ENCODE measurements around the gene NXPH1. TPM values are rescaled to one million over a fixed set of nuclear protein-coding genes. Genes with fewer than 3 reads are reported as not detected.
"Not testable (repeated sequence)": the region's sequence is repeated elsewhere in the genome, so short reads cannot be mapped to it uniquely, and the experiment has no call there.

NXPH1 gene
- total RNA-seq, 1 donor from 2014 or later, result not detected

DNA sequence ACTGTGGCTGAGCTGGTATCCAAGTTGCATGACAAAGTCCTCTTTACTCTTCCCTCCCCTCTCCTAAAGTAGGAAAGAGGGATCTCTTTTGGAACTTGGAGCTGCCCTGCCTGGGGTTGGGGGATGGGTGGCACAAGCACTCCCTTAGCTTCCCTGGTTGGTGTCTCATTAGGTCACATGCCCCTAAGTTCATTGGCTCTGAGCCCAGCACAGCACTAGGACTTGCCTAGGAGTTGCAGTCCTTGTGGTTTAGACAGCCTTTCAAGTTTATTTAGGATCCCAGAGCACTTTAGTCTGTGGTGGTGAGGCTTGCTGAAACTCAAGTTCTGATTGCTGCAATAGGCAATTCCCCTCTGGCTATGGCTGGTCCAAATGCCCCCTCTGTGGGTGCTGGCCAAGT is 281.4 kb downstream of the NXPH1 start:
- no peak for DNase-seq (ENCODE audit: low read depth)

DNA sequence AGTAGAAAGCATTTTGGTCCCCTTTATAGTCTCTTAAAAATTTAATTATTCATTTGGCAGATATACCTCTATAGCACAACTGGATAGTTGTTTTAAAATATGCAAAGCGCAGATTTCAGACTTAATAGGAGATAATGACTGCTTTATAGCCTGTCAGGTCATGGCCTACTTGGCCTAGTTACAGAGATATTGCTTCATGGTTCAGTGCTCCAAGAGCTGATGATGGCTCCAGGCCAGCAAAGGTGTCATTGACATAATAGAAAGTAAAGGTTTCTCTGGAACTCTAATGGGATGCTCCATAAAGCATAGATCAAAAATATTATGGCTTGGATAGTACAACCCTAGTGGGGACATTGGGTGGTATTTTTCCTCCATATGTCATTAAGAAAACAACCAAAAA is 285.7 kb downstream of the NXPH1 start:
- no peak for DNase-seq (ENCODE audit: low read depth)

DNA sequence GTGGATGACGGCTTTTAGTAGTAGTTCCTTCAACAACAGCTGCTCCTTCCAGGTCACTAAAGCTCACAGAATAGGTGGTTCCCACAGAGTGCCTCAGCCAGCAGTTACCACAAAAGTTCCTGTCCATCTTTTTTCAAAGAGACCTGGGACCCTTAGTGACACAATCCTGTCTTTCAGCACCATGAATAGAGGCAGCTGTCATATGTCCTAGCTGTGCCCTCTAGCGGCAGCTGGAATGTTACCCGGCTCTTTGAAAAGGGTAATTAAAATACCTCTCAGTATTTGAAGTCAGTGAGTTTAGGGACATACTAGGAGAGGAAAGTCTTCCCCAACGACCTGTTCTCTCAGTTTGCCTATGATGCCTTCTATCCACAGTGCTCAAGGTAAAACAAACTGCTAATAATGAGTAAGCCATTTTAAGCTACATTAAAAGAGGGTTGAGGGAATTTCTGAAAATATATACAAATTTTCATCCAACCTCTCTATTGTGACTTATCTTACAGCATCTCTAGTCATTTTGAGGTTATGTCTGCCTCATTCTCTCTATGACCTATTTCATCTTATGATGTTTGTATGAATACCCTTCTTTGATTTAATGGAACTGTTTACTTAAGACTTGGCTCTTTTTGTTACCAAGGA is 290.8 kb downstream of the NXPH1 start:
- DNase-seq (ENCODE audit: low read depth), result peak; percentile 7

DNA sequence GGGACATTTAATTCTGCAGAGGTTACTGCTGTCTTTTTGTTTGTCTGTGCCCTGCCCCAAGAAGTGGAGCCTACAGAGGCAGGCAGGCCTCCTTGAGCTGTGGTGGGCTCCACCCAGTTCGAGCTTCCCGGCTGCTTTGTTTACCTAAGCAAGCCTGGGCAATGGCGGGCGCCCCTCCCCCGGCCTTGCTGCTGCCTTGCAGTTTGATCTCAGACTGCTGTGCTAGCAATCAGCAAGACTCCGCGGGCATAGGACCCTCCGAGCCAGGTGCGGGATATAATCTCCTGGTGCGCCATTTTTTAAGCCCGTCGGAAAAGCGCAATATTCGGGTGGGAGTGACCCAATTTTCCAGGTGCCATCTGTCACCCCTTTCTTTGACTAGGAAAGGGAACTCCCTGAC is 298.3 kb downstream of the NXPH1 start:
- not testable (repeated sequence) for DNase-seq (ENCODE audit: low read depth)

DNA sequence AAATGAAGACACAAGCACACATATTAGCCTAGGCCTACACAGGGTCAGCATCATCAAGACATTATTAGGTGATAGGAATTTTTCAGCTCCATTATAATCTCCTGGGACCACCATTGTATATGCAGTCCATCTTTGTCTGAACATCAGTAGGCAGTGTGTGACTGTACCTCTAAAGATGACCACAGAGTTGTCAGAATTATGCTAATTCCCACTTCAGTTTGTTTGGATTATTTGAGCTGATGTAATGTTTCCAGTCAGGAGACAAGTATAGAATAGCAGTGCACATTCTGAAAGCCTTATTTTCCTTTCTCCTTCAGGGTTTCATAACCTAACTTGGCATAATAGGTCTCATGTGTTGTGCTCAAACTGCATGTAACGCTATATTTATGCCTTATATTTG is 306.4 kb downstream of the NXPH1 start:
- DNase-seq (ENCODE audit: low read depth), result no peak

DNA sequence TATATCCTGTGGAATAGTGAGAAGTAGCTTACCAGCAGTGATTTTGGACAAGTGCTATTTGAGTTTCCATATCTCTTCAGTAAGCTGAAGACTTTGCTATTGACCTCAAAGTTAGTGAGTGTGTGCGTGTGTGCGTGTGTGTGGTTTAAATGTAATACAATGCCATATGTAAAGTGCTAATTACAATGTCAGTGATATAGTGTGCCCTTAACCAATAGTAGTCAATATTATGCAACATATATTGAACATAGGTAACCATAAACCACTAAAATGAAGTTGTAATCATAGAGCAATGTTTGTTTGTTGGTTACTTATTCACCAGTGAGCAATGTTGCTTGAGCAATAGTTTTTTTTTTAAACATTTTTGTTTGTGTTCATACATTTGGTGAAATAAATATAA is 309.4 kb downstream of the NXPH1 start:
- DNase-seq (ENCODE audit: low read depth), result no peak

DNA sequence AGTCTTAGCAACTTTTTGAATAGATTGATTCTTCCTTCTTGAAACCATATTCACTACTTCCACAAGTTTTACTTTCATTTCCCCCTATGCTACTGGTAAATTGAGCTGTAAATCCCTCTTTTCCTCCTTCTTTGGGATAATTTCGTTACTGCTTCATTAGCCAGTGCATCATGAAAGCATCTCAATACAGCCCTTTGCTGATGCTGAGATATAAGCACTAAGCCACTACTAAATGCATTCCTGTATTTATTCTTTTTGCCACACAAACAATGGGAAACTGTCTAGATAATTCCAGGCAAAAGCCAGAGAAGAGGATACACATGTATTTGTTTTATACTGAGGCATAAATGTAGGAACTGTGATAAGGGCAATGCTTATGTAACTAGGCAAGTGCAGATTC is 313.9 kb downstream of the NXPH1 start:
- DNase-seq (ENCODE audit: low read depth), result no peak

DNA sequence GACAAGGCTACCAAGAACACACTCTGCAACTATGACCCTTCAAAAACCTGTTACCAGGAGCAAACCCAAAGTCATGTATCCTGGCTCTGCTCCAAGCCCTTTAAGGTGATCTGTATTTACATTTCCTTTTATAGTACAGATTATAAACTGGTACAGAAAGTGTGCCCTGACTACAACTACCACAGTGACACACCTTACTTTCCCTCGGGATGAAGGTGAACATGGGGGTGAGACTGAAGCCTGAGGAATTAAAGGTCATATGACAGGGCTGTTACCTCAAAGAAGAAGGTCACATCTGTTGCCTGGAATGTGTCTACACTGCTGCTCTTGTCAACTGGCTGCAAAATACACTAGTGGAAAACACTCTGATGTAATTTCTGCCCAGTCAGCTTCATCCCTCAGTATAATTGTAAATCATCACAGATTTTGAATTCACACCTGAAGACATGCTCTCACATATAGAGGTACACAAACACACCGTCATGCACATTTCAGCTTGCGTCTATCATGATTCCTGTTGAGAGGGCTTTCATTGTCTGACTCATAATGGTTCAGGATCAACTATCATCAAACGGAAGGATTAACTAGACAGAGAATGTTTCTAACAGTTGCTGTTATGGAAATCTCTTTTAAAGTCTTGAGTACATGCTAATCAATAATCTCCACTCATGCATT is 318.3 kb downstream of the NXPH1 start:
- no peak for DNase-seq (ENCODE audit: low read depth)

DNA sequence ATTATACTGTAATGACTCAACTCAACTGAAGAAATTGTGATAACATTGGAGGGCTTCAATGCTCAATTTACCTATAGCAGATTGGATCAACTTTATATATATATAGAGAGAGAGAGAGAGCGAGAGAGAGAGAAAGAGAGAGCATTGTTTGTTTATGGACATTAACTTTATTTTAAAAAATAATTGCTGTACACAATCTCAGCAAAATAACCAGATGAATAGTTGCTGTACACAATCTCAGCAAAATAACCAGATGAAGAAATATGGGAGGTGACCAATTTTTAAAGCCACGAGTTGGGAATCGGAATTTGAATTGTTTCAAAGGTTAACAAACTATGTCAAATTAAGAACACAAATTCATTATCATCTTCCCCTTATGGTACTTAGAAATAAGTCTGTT is 319.9 kb downstream of the NXPH1 start:
- no peak for DNase-seq (ENCODE audit: low read depth)

DNA sequence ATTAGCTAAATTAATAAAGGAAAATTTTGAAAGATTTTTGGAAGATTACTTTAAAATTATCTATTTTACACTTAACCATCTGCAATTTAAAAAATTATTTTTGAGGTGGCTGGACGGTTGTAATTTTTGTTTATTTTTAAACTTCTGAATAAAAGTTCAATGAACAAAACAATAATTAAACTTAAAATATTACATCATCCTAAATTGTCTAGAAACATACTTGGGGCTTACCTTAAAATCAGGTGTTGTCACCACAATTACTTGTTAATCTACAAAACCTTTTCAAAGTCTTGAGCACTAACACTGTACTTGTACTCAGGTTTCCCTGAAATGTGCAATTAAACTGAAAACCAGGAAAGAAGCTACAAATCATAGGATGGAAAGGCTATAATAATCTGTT is 328.3 kb downstream of the NXPH1 start:
- DNase-seq (ENCODE audit: low read depth), result no peak

DNA sequence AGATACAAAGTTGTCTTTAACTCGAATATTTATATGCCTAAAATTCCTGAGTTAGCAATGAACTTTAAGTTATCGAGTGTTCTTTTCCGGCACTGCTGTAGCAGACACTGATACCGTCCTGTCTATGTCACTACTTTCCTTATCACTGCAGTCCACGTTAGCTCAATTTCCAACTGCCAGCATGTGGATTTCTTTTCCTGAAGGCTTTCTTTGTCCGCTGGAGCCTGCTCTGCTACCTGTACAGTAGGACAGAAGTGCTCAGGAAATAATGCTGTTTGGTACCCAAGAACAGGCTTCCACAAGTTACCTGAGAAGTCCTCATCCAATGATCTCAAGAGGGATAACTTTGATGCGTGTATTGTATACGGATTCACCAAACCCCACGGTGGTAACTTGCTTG is 329.4 kb downstream of the NXPH1 start:
- DNase-seq (ENCODE audit: low read depth), result no peak

DNA sequence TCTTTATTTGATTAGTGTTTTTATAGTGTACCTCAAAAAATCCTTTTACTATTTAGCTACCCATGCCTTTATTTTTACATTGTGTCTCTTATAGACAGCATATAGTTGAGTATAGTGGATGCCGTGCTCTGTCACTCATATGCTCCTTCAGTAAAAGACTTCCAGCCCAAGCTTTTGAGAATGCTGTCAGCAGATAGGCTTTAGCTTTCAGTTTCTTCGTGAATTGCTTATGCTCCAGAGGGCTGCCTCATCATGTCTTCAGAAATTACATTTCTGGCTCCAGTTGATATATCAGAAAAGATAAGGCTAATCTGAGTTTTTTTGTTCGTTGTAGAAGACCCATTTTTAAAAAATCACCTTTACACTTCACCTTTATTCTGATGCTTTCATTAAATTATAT is 332.0 kb downstream of the NXPH1 start:
- no peak for DNase-seq (ENCODE audit: low read depth)

DNA sequence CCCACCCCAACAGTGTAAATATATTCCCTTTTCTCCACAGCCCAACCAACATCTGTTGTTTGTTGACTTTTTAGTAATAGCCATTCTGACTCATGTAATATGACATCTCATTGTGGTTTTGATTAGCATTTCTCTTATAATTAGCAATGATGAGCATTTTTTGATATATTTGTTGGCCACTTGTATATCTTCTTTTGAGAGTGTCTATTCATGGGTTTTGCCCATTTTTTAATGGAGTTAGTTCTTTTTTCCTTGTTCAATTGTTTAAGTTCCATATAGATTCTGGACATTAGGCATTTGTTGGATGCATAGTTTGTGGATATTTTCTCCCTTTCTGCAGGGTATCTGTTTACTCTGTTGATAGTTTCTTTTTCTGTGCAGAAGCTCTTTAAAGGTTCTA is 340.1 kb downstream of the NXPH1 start:
- no peak for DNase-seq (ENCODE audit: low read depth)

DNA sequence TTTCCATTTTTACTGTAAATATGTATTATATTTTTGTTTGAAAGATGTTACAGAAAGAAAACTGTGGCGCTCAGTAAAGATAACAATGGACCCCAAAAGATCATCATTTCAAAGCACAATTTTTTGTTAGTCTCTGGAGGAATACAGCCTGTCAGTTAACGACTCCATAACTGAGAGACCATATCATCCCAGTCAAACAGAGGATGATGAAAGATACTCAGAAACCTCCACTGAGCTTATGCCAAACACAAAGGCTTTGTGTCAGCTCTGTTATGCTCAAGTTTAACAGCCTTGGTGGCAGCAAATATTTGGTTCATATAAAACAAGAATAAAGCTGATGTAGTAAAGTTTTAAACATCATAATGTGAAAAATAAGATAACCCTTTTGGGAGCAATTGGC is 345.1 kb downstream of the NXPH1 start:
- no peak for DNase-seq (ENCODE audit: low read depth)

DNA sequence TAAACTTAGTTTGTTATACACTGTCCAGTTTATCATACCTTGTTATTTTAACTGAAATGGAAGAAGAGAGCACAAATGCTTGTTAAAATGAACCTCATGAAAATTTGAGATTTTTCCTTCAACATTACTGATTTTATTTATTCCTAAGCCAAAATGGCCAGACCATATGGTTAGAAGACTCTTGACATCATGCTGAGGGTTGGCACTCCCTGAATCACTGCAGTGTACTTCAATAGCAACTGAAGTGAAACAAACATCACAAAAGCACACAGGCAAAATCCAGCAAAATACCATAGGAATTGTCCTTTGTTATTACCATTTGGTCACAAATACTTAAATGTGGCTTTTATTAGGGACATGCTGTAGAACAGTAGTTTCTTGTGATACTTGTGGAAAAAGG is 347.8 kb downstream of the NXPH1 start:
- DNase-seq (ENCODE audit: low read depth), result no peak

DNA sequence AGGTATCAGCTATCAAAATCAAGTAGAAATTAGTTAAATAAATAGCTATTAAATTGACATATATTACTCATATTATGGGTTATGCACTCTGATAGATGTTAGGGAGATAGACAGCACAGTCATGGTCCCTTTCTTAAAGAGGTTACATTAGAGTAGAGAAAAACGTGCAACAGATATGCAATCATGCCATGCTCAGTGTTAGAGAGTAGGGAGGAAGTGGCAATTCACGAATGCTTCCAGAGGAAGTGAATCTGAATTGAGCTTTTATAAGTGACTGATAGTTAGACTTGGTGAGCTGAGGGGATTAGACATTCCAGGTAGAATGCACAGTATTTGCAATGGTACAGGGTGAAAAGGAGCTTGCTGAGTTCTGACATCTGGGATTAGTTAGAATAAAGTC is 349.8 kb downstream of the NXPH1 start:
- no peak for DNase-seq (ENCODE audit: low read depth)

DNA sequence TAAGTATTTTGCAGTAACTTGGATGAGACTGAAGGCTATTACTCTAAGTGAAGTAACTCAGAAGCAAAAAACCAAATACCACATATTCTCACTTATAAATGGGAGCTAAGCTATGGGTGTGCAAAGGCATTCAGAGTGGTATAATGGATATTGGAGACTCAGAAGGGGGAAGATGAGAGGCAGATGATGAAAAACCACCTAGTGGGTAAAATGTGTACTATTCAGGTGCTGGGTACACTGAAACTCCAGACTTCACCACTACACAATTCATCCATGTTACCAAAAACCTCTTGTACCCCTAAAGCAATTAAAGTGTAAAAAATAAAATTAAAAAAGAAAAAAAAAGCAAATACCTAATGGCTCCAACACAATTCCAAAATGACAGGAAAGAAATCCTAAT is 351.7 kb downstream of the NXPH1 start:
- no peak for DNase-seq (ENCODE audit: low read depth)

DNA sequence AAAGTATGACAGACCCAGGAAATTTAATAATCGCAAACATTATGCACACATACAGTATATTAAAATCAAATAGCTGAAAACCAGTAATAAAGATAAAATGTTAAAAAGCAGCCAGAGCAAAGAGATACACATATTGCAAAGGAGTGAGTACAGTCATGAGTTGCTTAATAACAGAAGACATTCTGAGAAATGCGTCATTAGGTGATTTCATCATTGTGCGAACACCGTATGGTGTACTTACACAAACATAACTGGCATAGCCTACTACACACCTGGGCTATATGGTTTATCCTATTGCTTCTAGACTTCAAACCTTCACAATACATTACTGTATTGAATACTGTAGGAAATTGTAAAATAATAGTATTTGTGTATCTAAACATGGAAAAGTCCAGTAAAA is 367.6 kb downstream of the NXPH1 start:
- DNase-seq (ENCODE audit: low read depth), result no peak

Other genes with a start within 250 kb of the NXPH1 start
- gene ICA1, start 171.4 kb upstream of the NXPH1 start, total RNA-seq, result 13.7 and 26.6 TPM in 2 replicates